K562 (cell line): ENCODE results near the gene CHAF1A. TPM values are rescaled to one million over a fixed set of nuclear protein-coding genes. Genes with fewer than 3 reads are reported as not detected.

Experiments
- ATAC-seq: fragments of 200-7000 bp; cut with Tn5 transposase; 3 replicates; pipeline ENCODE4 v1.9.1; 2020; ENCODE audit warnings: moderate library complexity
- BruUV-seq: library from RNA; stranded (reverse); fragments of 400-500 nt; replicated peaks from 2 replicates; lab custom pipeline; 2021; lab: Mats Ljungman, UMichigan
- CTCF ChIA-PET: fragments of 300-600 bp; formaldehyde crosslinking; extraction: SDS; loops from one replicate; lab custom pipeline; 2021; ENCODE audit warnings: low intra/inter-chr PET ratio; lab: Yijun Ruan, JAX
- POLR2A ChIA-PET: fragments of 300-600, 350-650 bp; sonication (Branson Sonifier 250); formaldehyde crosslinking; extraction: SDS; loops from one replicate; lab custom pipeline; 2021; ENCODE audit warnings: antibody characterized with exemption, inconsistent platforms; lab: Yijun Ruan, JAX
- DNase-seq, 4 experiments: peaks; one replicate each; pipeline versions ENCODE4 v3.0.0 to v3.0.0-alpha.2; 2011 to 2018; ENCODE audit warnings: low spot score in 3 of 4, mixed read lengths in 3 of 4; ENCODE audit errors: extremely low read depth in 1 of 4
- FAIRE-seq: peaks from 2 replicates; lab custom pipeline; 2011; peaks lifted over from hg19 to GRCh38; lab: Jason Lieb, UNC
- H2AFZ ChIP-seq: 2 replicates; pipeline ENCODE4 v1.6.0; 2011; ENCODE audit warnings: low read depth, low read length, control low read depth, inconsistent platforms
- H3K27ac ChIP-seq: fragments of 200-600 bp; 3 replicates; pipeline ENCODE4 v1.8.0; 2011; ENCODE audit warnings: low read depth, mild to moderate bottlenecking, control low read depth, inconsistent platforms, low read length, moderate library complexity, mixed read lengths; ENCODE audit errors: extremely low read depth
- H3K27me3 ChIP-seq, 2 experiments: fragments of 300-600 bp in 1 of 2; 2 replicates in 1 of 2; 3 replicates in 1 of 2; pipeline versions ENCODE4 v1.6.0 to v1.8.0; 2011; ENCODE audit warnings: inconsistent platforms in 2 of 2, low read length in 2 of 2, mild to moderate bottlenecking in 1 of 2, mixed read lengths in 1 of 2, moderate library complexity in 1 of 2; ENCODE audit not compliant: control insufficient read depth in 2 of 2, insufficient read depth in 2 of 2
- H3K36me3 ChIP-seq: fragments of 300-600 bp; 3 replicates; pipeline ENCODE4 v1.8.0; 2011; ENCODE audit warnings: mild to moderate bottlenecking, low read length, inconsistent platforms; ENCODE audit not compliant: control insufficient read depth, insufficient read depth
- H3K4me1 ChIP-seq, 2 experiments: fragments of 200-600 bp in 1 of 2; replicated peaks in 1 of 2; 2 replicates in 1 of 2; 3 replicates in 1 of 2; pipeline versions ENCODE4 v1.5.1 to v1.8.0; 2011; ENCODE audit warnings: inconsistent platforms in 2 of 2, low read length in 2 of 2, mild to moderate bottlenecking in 1 of 2, mixed read lengths in 1 of 2, moderate library complexity in 1 of 2; ENCODE audit not compliant: control insufficient read depth in 2 of 2, insufficient read depth in 2 of 2
- H3K4me2 ChIP-seq: 2 replicates; pipeline ENCODE4 v1.6.1; 2011; ENCODE audit warnings: low read length, control low read depth, inconsistent platforms, mixed read lengths; ENCODE audit not compliant: insufficient read depth
- H3K4me3 ChIP-seq: fragments of 200-600 bp; sonication (generic), shearing (Covaris generic); 2 replicates; pipeline ENCODE4 v1.5.1; 2016; ENCODE audit warnings: control low read depth, inconsistent platforms
- H3K79me2 ChIP-seq: fragments of 200-600 bp; 3 replicates; pipeline ENCODE4 v1.8.0; 2011; ENCODE audit warnings: low read length, inconsistent platforms; ENCODE audit not compliant: control insufficient read depth, insufficient read depth
- H3K9ac ChIP-seq, 2 experiments: 2 replicates each; pipeline versions ENCODE4 v1.6.0 to v1.6.1; 2011; ENCODE audit warnings: low read depth in 2 of 2, low read length in 2 of 2, control low read depth in 1 of 2, inconsistent platforms in 1 of 2, mild to moderate bottlenecking in 1 of 2, mixed read lengths in 1 of 2; ENCODE audit not compliant: insufficient read depth in 1 of 2
- H3K9me1 ChIP-seq: one replicate; pipeline ENCODE4 v1.6.0; 2011; ENCODE audit warnings: inconsistent platforms, mild to moderate bottlenecking, low read length, moderate library complexity; ENCODE audit not compliant: control insufficient read depth, insufficient read depth
- H3K9me3 ChIP-seq: replicated peaks from 2 replicates; pipeline ENCODE4 v1.5.1; 2011; ENCODE audit warnings: low read depth, low read length, inconsistent platforms; ENCODE audit not compliant: control insufficient read depth, insufficient read depth
- H4K20me1 ChIP-seq: replicated peaks from 2 replicates; pipeline ENCODE4 v1.6.1; 2011; ENCODE audit warnings: low read length, inconsistent platforms, mixed read lengths; ENCODE audit not compliant: control insufficient read depth, insufficient read depth
- DDX20 ChIP-seq: fragments of 450-650 bp; IDR thresholded peaks from 2 replicates; pipeline ENCODE4 v1.6.1; 2016; ENCODE audit warnings: missing genetic modification characterization, low read depth, mild to moderate bottlenecking, missing compliant biosample characterization, moderate library complexity
- FOXK2 ChIP-seq, 2 experiments: fragments of 450-650 bp; IDR thresholded peaks in 1 of 2; conservative IDR thresholded peaks in 1 of 2; 2 replicates each; pipeline ENCODE4 v1.6.1; 2016; ENCODE audit warnings: low read depth in 2 of 2, mild to moderate bottlenecking in 1 of 2
- ILK ChIP-seq: fragments of 450-650 bp; IDR thresholded peaks from 2 replicates; pipeline ENCODE4 v1.6.1; 2016; ENCODE audit warnings: missing genetic modification characterization, low read depth, mild to moderate bottlenecking, missing compliant biosample characterization, moderate library complexity, borderline replicate concordance
- PML ChIP-seq: IDR thresholded peaks from 2 replicates; pipeline ENCODE4 v1.6.1; 2012; ENCODE audit warnings: low read length, inconsistent platforms
- POLR2AphosphoS2 ChIP-seq: IDR thresholded peaks from 2 replicates; pipeline ENCODE4 v1.6.1; 2012; ENCODE audit warnings: low read length, improper control_type of control experiment
- POLR2AphosphoS5 ChIP-seq: IDR thresholded peaks from 2 replicates; pipeline ENCODE4 v1.6.1; 2011; ENCODE audit warnings: mild to moderate bottlenecking, low read depth, low read length, moderate library complexity; ENCODE audit not compliant: control insufficient read depth, insufficient read depth
- POLR2G ChIP-seq: fragments of 200-400 bp; formaldehyde crosslinking; IDR thresholded peaks from 2 replicates; pipeline ENCODE4 v1.6.1; 2017; ENCODE audit warnings: low read depth, mild to moderate bottlenecking, antibody characterized with exemption, low read length, moderate library complexity
- RNF219 ChIP-seq: fragments of 250-450 bp; sonication (Bioruptor Pico); IDR thresholded peaks from 2 replicates; pipeline ENCODE4 v1.5.0; 2022; ENCODE audit warnings: mild to moderate bottlenecking
- ZNF551 ChIP-seq: fragments of 250-450 bp; sonication (Bioruptor Pico); IDR thresholded peaks from 2 replicates; pipeline ENCODE4 v1.5.0; 2021; ENCODE audit warnings: mild to moderate bottlenecking, moderate library complexity
- ZSCAN29 ChIP-seq: fragments of 450-650 bp; IDR thresholded peaks from 2 replicates; pipeline ENCODE4 v1.6.1; 2017
- WGBS: fragments of 100-300 bp; shearing (Covaris generic); methylation state at CpG from one replicate; pipeline ENCODE4 v1.1.6; 2016; ENCODE audit warnings: low coverage, mixed read lengths; ENCODE audit not compliant: insufficient coverage; ENCODE audit errors: missing lambda C conversion rate; 5-methylcytosine and 5-hydroxymethylcytosine counted together
- in situ Hi-C: fragments of 300-500 bp; cut with MboI; formaldehyde crosslinking; loops from 4 replicates; pipeline ENCODE4 v1.15.0; 2018; ENCODE audit warnings: inconsistent platforms, mixed read lengths
- intact Hi-C: fragments of 100-400 bp; cut with micrococcal nuclease; formaldehyde crosslinking; loops from 2 replicates; pipeline ENCODE4 v1.14.2; 2022
- polyA plus RNA-seq, 8 experiments: library from polyadenylated mRNA; depleted of rRNA in 4 of 8; stranded (reverse) in 5 of 8; unstranded in 3 of 8; fragments of >200 nt; fragmentation: Nextera tagmentation in 2 of 8; fragmentation: Illumina TruSeq in 1 of 8; extraction: Ambion mirVana in 2 of 8; extraction: Trizol in 1 of 8; gene quantifications; 2 replicates each; pipeline versions ENCODE4 v1.2.1 to v1.2.3, GENCODE V29; 2011 to 2014; ENCODE audit warnings: inconsistent platforms in 1 of 8, missing spikeins in 1 of 8
- total RNA-seq, 7 experiments: library from RNA; depleted of rRNA in 6 of 7; stranded (reverse); fragments of >200 nt in 6 of 7; fragmentation: Illumina TruSeq in 2 of 7; extraction: Trizol in 2 of 7; gene quantifications; 2 replicates each; pipeline versions ENCODE4 v1.2.1 to v1.2.3, GENCODE V29; 2011 to 2021; ENCODE audit warnings: low replicate concordance in 1 of 7

CHAF1A gene
- total and polyA plus RNA-seq, 9 of the 15 experiments (the other 6 are each of a cell fraction or from before 2014, with no cell fraction given), result 1.6 to 86.9 (median 45.2) TPM

- TF ChIP-seq POLR2AphosphoS2 (peak; percentile 62; the same call in 1 of the 2 replicates), ILK (no peak), POLR2AphosphoS5 (peak; percentile 9; the same call in 1 of the 2 replicates), FOXK2 (conservative IDR thresholded peaks at IDR 0.05 in 1 of 2, IDR thresholded peaks at IDR 0.05 in 1 of 2; ENCODE audit: low read depth in 2 of 2) (no peak), RNF219 (CRISPR knock-in tag) (no peak)
Measured at GRCh38 chr19:4441994-4442818, 39.8 kb downstream of the CHAF1A start (continued).

GRCh38 chr19:4442819-4443146 lies 40.3 kb downstream of the CHAF1A start:
- no peak for FAIRE-seq
- no peak overlapping the region; a peak in 1 of 4 replicates for H3K9ac ChIP-seq
- no peak for TF ChIP-seq ZNF551
- TF ChIP-seq ZSCAN29, result no peak
- TF ChIP-seq PML, result 0 out of 2 replicates have a peak, but pooled peaks have one; percentile 12
- peak; percentile 52 for TF ChIP-seq POLR2G
- TF ChIP-seq DDX20 (tag), result no peak
- TF ChIP-seq, all 486 proteins: peak for 2
- Histone ChIP-seq H3K9me1 (no peaks in the 10 kb centered on the region), H2AFZ (no peak overlapping the region), H3K27ac (no peak overlapping the region), H3K4me3 (no peak overlapping the region), H3K36me3 (peaks cover 86% of the 10 kb centered on the region; the same call in 2 of the 3 replicates), H3K27me3 (no peaks in the 10 kb centered on the region), H4K20me1 (no peaks in the 10 kb centered on the region; the same call in 1 of the 2 replicates), H3K9me3 (no peaks in the 10 kb centered on the region), H3K4me2 (no peak overlapping the region), H3K79me2 (no peaks in the 10 kb centered on the region), H3K4me1 (peaks cover 0 to 54% of the 10 kb centered on the region in 2 experiments; a peak in 3 of 5 replicates)
- in situ Hi-C loops, result no loop called here
- DNase-seq, result no peak
- ChIA-PET CTCF (no interaction called here), POLR2A (interaction anchor here (0.5 to 7.4 kb wide), 2 partner anchors 13 to 858 kb away, joined by 3 to 60 read pairs; partner anchors contain the start of gene GIPC3)
- no TSS peak for BruUV-seq
- peak; percentile 4; the same call in 2 of the 3 replicates for ATAC-seq
- intact Hi-C loops, result no loop called here
- WGBS, result 87% methylated on average over 8 of the region's 10 CpGs
